Measurements from ENCODE around the gene ASPSCR1.

Gene ASPSCR1

GRCh38 chr17:81955756-81956544 is 21.5 kb upstream of the ASPSCR1 start:
- no peak overlapping the region for H2AFZ ChIP-seq (ENCODE audit: low read depth, low read length)
- no peak overlapping the region for H2BK5ac ChIP-seq (ENCODE audit: low read depth, low read length, poor library complexity, severe bottlenecking)
- H3K23ac ChIP-seq (ENCODE audit: low read length in 2 of 2), result no peak overlapping the region
- no peak overlapping the region for H3K4me2 ChIP-seq (ENCODE audit: low read length, poor library complexity, severe bottlenecking)
- H4K91ac ChIP-seq (ENCODE audit: low read length), result no peak overlapping the region
- no peaks in the 10 kb centered on the region for H3K9me3 ChIP-seq (ENCODE audit: control insufficient read depth, low read length)
- H3K27me3 ChIP-seq (ENCODE audit: control insufficient read depth in 1 of 2, insufficient read depth in 1 of 2, low read length in 2 of 2), result peaks cover 16 to 66% of the 10 kb centered on the region in 2 experiments
- H3K4me3 ChIP-seq (ENCODE audit: insufficient read depth in 1 of 2, low read depth in 1 of 2, low read length in 2 of 2), result no peak overlapping the region
- no peak overlapping the region for H2AK5ac ChIP-seq (ENCODE audit: low read length, severe bottlenecking)
- H2BK15ac ChIP-seq (ENCODE audit: low read depth, poor library complexity, severe bottlenecking), result no peak overlapping the region
- H2BK12ac ChIP-seq (ENCODE audit: low read length in 2 of 2), result peak overlapping the region in 1 of 2 experiments; percentile 11
- peak overlapping the region in 1 of 2 experiments; percentile 57 for H3K4ac ChIP-seq (ENCODE audit: low read depth in 1 of 2, low read length in 2 of 2)
- H4K8ac ChIP-seq (ENCODE audit: low read length), result no peak overlapping the region
- DNase-seq, result no peak
- no peak overlapping the region for H3K9ac ChIP-seq (ENCODE audit: low read length)
- H3K27ac ChIP-seq (ENCODE audit: low read length, poor library complexity, severe bottlenecking), result no peak overlapping the region
- no peaks in the 10 kb centered on the region for H3K36me3 ChIP-seq (ENCODE audit: control insufficient read depth in 1 of 2, insufficient read depth in 2 of 2, low read depth in 1 of 2, low read length in 2 of 2)
- WGBS, result 92% methylated on average over 13 of the region's 13 CpGs
- peaks cover 30% of the 10 kb centered on the region for H3K4me1 ChIP-seq (ENCODE audit: control insufficient read depth, insufficient read depth, low read depth, low read length)
- no peak overlapping the region for H2BK120ac ChIP-seq (ENCODE audit: low read depth, low read length)
- H3K14ac ChIP-seq (ENCODE audit: low read length in 2 of 2), result no peak overlapping the region
- H3K18ac ChIP-seq (ENCODE audit: low read depth in 1 of 2, low read length in 2 of 2), result no peak overlapping the region
- no peaks in the 10 kb centered on the region for H3K79me1 ChIP-seq (replicated peaks; ENCODE audit: low read length, poor library complexity, severe bottlenecking)

- WGBS, result 80% methylated on average over 45 of the region's 45 CpGs
- H3K4me1 ChIP-seq (ENCODE audit: control insufficient read depth, insufficient read depth, low read depth, low read length), result peaks cover 37% of the 10 kb centered on the region
Observed at GRCh38 chr17:81956607-81957589, 20.5 kb upstream of the ASPSCR1 start.

GRCh38 chr17:81957691-81958432 is 19.6 kb upstream of the ASPSCR1 start:
- no peak overlapping the region for H2BK5ac ChIP-seq (ENCODE audit: low read depth, low read length, poor library complexity, severe bottlenecking)
- no peak overlapping the region for H3K14ac ChIP-seq (ENCODE audit: low read length in 2 of 2)
- no peak overlapping the region for H3K27ac ChIP-seq (ENCODE audit: low read length, poor library complexity, severe bottlenecking)
- H3K79me1 ChIP-seq (replicated peaks; ENCODE audit: low read length, poor library complexity, severe bottlenecking), result no peaks in the 10 kb centered on the region
- no peak overlapping the region for H3K9ac ChIP-seq (ENCODE audit: low read length)
- no peak overlapping the region for H4K91ac ChIP-seq (ENCODE audit: low read length)
- no peak overlapping the region for H3K4me3 ChIP-seq (ENCODE audit: insufficient read depth in 1 of 2, low read depth in 1 of 2, low read length in 2 of 2)
- H2BK12ac ChIP-seq (ENCODE audit: low read length in 2 of 2), result no peak overlapping the region
- H2BK120ac ChIP-seq (ENCODE audit: low read depth, low read length), result no peak overlapping the region
- no peak overlapping the region for H2AFZ ChIP-seq (ENCODE audit: low read depth, low read length)
- no peak overlapping the region for H3K4me2 ChIP-seq (ENCODE audit: low read length, poor library complexity, severe bottlenecking)
- H3K23ac ChIP-seq (ENCODE audit: low read length in 2 of 2), result peak overlapping the region in 1 of 2 experiments; percentile 60
- H3K4me1 ChIP-seq (ENCODE audit: control insufficient read depth, insufficient read depth, low read depth, low read length), result peaks cover 36% of the 10 kb centered on the region
- no peak overlapping the region for H3K18ac ChIP-seq (ENCODE audit: low read depth in 1 of 2, low read length in 2 of 2)
- no peak overlapping the region for H2BK15ac ChIP-seq (ENCODE audit: low read depth, poor library complexity, severe bottlenecking)
- no peaks in the 10 kb centered on the region for H3K36me3 ChIP-seq (ENCODE audit: control insufficient read depth in 1 of 2, insufficient read depth in 2 of 2, low read depth in 1 of 2, low read length in 2 of 2)
- H2AK5ac ChIP-seq (ENCODE audit: low read length, severe bottlenecking), result no peak overlapping the region
- no peak overlapping the region for H4K8ac ChIP-seq (ENCODE audit: low read length)
- no peak for DNase-seq
- 84% methylated on average over 14 of the region's 19 CpGs for WGBS
- peaks cover 26 to 71% of the 10 kb centered on the region in 2 experiments for H3K27me3 ChIP-seq (ENCODE audit: control insufficient read depth in 1 of 2, insufficient read depth in 1 of 2, low read length in 2 of 2)
- no peaks in the 10 kb centered on the region for H3K9me3 ChIP-seq (ENCODE audit: control insufficient read depth, low read length)
- H3K4ac ChIP-seq (ENCODE audit: low read depth in 1 of 2, low read length in 2 of 2), result no peak overlapping the region

More at GRCh38 chr17:81956607-81957589, 20.5 kb upstream of the ASPSCR1 start:
- Histone ChIP-seq H2BK120ac (ENCODE audit: low read depth, low read length) (no peak overlapping the region), H3K9ac (ENCODE audit: low read length) (no peak overlapping the region), H3K23ac (ENCODE audit: low read length in 2 of 2) (no peak overlapping the region), H2BK15ac (ENCODE audit: low read depth, poor library complexity, severe bottlenecking) (no peak overlapping the region), H2BK5ac (ENCODE audit: low read depth, low read length, poor library complexity, severe bottlenecking) (no peak overlapping the region), H3K18ac (ENCODE audit: low read depth in 1 of 2, low read length in 2 of 2) (peak overlapping the region in 1 of 2 experiments; percentile 11), H2AK5ac (ENCODE audit: low read length, severe bottlenecking) (no peak overlapping the region), H3K36me3 (ENCODE audit: control insufficient read depth in 1 of 2, insufficient read depth in 2 of 2, low read depth in 1 of 2, low read length in 2 of 2) (no peaks in the 10 kb centered on the region), H4K91ac (ENCODE audit: low read length) (no peak overlapping the region), H3K79me1 (replicated peaks; ENCODE audit: low read length, poor library complexity, severe bottlenecking) (no peaks in the 10 kb centered on the region), H3K14ac (ENCODE audit: low read length in 2 of 2) (peak overlapping the region in 1 of 2 experiments; percentile 57), H4K8ac (ENCODE audit: low read length) (no peak overlapping the region), H2AFZ (ENCODE audit: low read depth, low read length) (no peak overlapping the region), H3K4me3 (ENCODE audit: insufficient read depth in 1 of 2, low read depth in 1 of 2, low read length in 2 of 2) (peak overlapping the region in 1 of 2 experiments; percentile 29), H3K4me2 (ENCODE audit: low read length, poor library complexity, severe bottlenecking) (no peak overlapping the region), H3K27me3 (ENCODE audit: control insufficient read depth in 1 of 2, insufficient read depth in 1 of 2, low read length in 2 of 2) (peaks cover 17 to 65% of the 10 kb centered on the region in 2 experiments), H3K4ac (ENCODE audit: low read depth in 1 of 2, low read length in 2 of 2) (no peak overlapping the region), H2BK12ac (ENCODE audit: low read length in 2 of 2) (peak overlapping the region in 1 of 2 experiments; percentile 11), H3K27ac (ENCODE audit: low read length, poor library complexity, severe bottlenecking) (no peak overlapping the region), H3K9me3 (ENCODE audit: control insufficient read depth, low read length) (no peaks in the 10 kb centered on the region)
- DNase-seq, result no peak

All from mesenchymal stem cell (in vitro differentiated cells and primary cell).